Vagina (tissue), 2 donors: ENCODE measurements around the gene MFNG. TPM values are rescaled to one million over a fixed set of nuclear protein-coding genes. Genes with fewer than 3 reads are reported as not detected.

Experiments
- DNase-seq, 2 donors: peaks; one replicate each; pipeline ENCODE4 v3.0.0-alpha.2; 2017; ENCODE audit errors: extremely low spot score in 2 of 2
- H3K27ac ChIP-seq: fragments of 200-600 bp; sonication (generic); one replicate; pipeline ENCODE4 v1.5.1; 2019
- H3K27me3 ChIP-seq: fragments of 200-600 bp; sonication (generic); one replicate; pipeline ENCODE4 v1.5.1; 2019
- H3K36me3 ChIP-seq, 2 donors: fragments of 200-600 bp; sonication (generic); one replicate each; pipeline ENCODE4 v1.5.1; 2017 to 2019
- H3K4me1 ChIP-seq: fragments of 200-600 bp; sonication (generic); one replicate; pipeline ENCODE4 v1.5.1; 2019
- H3K4me3 ChIP-seq, 2 donors: fragments of 200-600 bp; sonication (generic); 1 replicate in 1 of 2; 2 replicates in 1 of 2; pipeline ENCODE4 v1.5.1; 2016 to 2019
- H3K9me3 ChIP-seq: fragments of 200-600 bp; sonication (generic); one replicate; pipeline ENCODE4 v1.5.1; 2019
- POLR2A ChIP-seq, 2 donors: fragments of 450-650 bp; IDR thresholded peaks; one replicate each; pipeline ENCODE4 v1.6.1; 2017; ENCODE audit warnings: antibody characterized with exemption in 2 of 2, mild to moderate bottlenecking in 2 of 2, moderate library complexity in 2 of 2
- POLR2AphosphoS5 ChIP-seq, 2 donors: sonication (generic); formaldehyde crosslinking; IDR thresholded peaks; one replicate each; pipeline ENCODE4 v1.9.0; 2017; ENCODE audit warnings: antibody characterized with exemption in 2 of 2, mild to moderate bottlenecking in 2 of 2, low read depth in 1 of 2; ENCODE audit not compliant: insufficient read depth in 1 of 2
- intact Hi-C: fragments of 100-400 bp; cut with DNase I; formaldehyde crosslinking; loops from one replicate; pipeline ENCODE4 v1.15.1; 2023
- total RNA-seq: library from RNA; depleted of rRNA; stranded (reverse); fragments of >200 nt; gene quantifications from one replicate; pipeline ENCODE4 v1.2.3, GENCODE V29; 2016
- TF ChIP-seq, protein P1 (sequence below), 3 experiments: fragments of 450-650 bp in 2 of 3; fragments of 200-600 bp in 1 of 3; sonication (generic) in 1 of 3; IDR thresholded peaks; one replicate each; pipeline ENCODE4 v1.5.1; 2017 to 2019; ENCODE audit warnings: antibody characterized with exemption in 3 of 3, mild to moderate bottlenecking in 2 of 3, moderate library complexity in 2 of 3

Gene MFNG
- total RNA-seq, 1 donor from 2014 or later, result 15.2 TPM

DNA sequence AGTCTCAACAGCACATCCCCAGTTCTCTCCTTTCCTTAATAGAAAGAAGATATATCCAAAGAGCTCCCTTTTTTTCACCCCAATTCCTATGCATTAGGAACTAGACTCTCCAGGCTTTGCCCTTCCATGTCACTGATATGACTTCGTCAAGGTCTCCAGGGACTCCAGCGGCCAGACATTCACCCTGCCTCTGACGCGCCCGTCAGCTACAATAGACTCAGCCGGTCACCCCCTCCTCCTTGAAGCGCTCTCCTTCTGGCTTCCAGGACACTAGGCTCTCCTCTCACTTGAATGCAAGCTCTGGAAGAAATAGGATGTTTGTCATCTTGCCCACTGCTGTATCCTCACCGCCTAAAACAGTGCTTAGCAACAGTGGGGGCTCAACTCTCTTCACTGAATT, 44.0 kb downstream of the MFNG start:
- Histone ChIP-seq H3K4me1 (no peaks in the 10 kb centered on the region), H3K27me3 (no peaks in the 10 kb centered on the region), H3K36me3 (no peaks in the 10 kb centered on the region), H3K9me3 (no peaks in the 10 kb centered on the region), H3K4me3 (no peak overlapping the region), H3K27ac (no peak overlapping the region)
- DNase-seq, result no peak
- intact Hi-C loops, result no loop called here
- TF ChIP-seq, protein P1, sequence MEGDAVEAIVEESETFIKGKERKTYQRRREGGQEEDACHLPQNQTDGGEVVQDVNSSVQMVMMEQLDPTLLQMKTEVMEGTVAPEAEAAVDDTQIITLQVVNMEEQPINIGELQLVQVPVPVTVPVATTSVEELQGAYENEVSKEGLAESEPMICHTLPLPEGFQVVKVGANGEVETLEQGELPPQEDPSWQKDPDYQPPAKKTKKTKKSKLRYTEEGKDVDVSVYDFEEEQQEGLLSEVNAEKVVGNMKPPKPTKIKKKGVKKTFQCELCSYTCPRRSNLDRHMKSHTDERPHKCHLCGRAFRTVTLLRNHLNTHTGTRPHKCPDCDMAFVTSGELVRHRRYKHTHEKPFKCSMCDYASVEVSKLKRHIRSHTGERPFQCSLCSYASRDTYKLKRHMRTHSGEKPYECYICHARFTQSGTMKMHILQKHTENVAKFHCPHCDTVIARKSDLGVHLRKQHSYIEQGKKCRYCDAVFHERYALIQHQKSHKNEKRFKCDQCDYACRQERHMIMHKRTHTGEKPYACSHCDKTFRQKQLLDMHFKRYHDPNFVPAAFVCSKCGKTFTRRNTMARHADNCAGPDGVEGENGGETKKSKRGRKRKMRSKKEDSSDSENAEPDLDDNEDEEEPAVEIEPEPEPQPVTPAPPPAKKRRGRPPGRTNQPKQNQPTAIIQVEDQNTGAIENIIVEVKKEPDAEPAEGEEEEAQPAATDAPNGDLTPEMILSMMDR (IDR thresholded peaks at IDR 0.05), result no peak
- TF ChIP-seq POLR2AphosphoS5 (IDR thresholded peaks at IDR 0.05; ENCODE audit: insufficient read depth in 1 of 2, low read depth in 1 of 2), result no peak
- no peak for TF ChIP-seq POLR2A (IDR thresholded peaks at IDR 0.05)

- intact Hi-C loops, result no loop called here
- no peaks in the 10 kb centered on the region for H3K27me3 ChIP-seq
Measured at GRCh38 chr22:37440875-37441274, 45.3 kb downstream of the MFNG start.

GRCh38 chr22:37439347-37439746, 46.8 kb downstream of the MFNG start:
- Histone ChIP-seq H3K36me3 (no peaks in the 10 kb centered on the region), H3K4me1 (no peaks in the 10 kb centered on the region), H3K9me3 (no peaks in the 10 kb centered on the region), H3K27me3 (no peaks in the 10 kb centered on the region), H3K4me3 (no peak overlapping the region), H3K27ac (no peak overlapping the region)
- no peak for DNase-seq
- TF ChIP-seq POLR2A (IDR thresholded peaks at IDR 0.05), result no peak
- no peak for TF ChIP-seq POLR2AphosphoS5 (IDR thresholded peaks at IDR 0.05; ENCODE audit: insufficient read depth in 1 of 2, low read depth in 1 of 2)
- TF ChIP-seq, protein P1 (IDR thresholded peaks at IDR 0.05), result no peak
- intact Hi-C loops, result no loop called here

More at GRCh38 chr22:37440875-37441274, 45.3 kb downstream of the MFNG start:
- TF ChIP-seq POLR2A (IDR thresholded peaks at IDR 0.05) (no peak), POLR2AphosphoS5 (IDR thresholded peaks at IDR 0.05; ENCODE audit: insufficient read depth in 1 of 2, low read depth in 1 of 2) (no peak)
- TF ChIP-seq, protein P1 (IDR thresholded peaks at IDR 0.05), result no peak
- Histone ChIP-seq H3K9me3 (no peaks in the 10 kb centered on the region), H3K36me3 (no peaks in the 10 kb centered on the region), H3K4me1 (no peaks in the 10 kb centered on the region), H3K4me3 (no peak overlapping the region), H3K27ac (no peak overlapping the region)
- no peak for DNase-seq

GRCh38 chr22:37435970-37436603, 50.1 kb downstream of the MFNG start:
- H3K36me3 ChIP-seq, result no peaks in the 10 kb centered on the region
- H3K9me3 ChIP-seq, result no peaks in the 10 kb centered on the region
- TF ChIP-seq POLR2AphosphoS5 (IDR thresholded peaks at IDR 0.05; ENCODE audit: insufficient read depth in 1 of 2, low read depth in 1 of 2) (no peak), POLR2A (IDR thresholded peaks at IDR 0.05) (no peak)
- TF ChIP-seq, protein P1 (IDR thresholded peaks at IDR 0.05), result no peak
- DNase-seq, result no peak
- no peaks in the 10 kb centered on the region for H3K4me1 ChIP-seq
- intact Hi-C loops, result no loop called here
- H3K27me3 ChIP-seq, result no peaks in the 10 kb centered on the region
- no peak overlapping the region for H3K27ac ChIP-seq
- H3K4me3 ChIP-seq, result no peak overlapping the region

DNA sequence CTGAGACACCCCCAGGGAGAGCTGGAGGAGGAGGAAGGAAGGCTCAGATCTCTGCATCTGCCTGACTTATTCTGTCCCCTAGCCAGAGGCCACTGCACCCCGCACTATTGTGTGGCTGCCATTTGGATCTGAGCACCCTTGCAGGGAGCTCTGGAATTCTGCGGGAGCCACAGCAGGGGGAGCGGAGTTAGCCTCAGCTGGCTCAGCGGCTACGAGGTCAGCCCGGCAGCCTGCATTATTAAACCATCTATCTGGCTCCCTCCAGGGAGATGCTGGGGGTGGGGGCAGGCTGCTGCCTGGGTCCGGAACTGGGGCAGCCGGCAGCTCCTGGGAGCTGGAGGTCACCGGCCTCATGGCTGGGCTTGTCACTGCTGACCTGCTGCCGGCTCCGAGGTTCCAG, 52.4 kb downstream of the MFNG start:
- H3K4me3 ChIP-seq, result no peak overlapping the region
- intact Hi-C loops, result no loop called here
- no peak for DNase-seq
- H3K27ac ChIP-seq, result no peak overlapping the region
- no peaks in the 10 kb centered on the region for H3K9me3 ChIP-seq
- H3K4me1 ChIP-seq, result no peaks in the 10 kb centered on the region
- TF ChIP-seq POLR2A (IDR thresholded peaks at IDR 0.05) (no peak), POLR2AphosphoS5 (IDR thresholded peaks at IDR 0.05; ENCODE audit: insufficient read depth in 1 of 2, low read depth in 1 of 2) (no peak)
- TF ChIP-seq, protein P1 (IDR thresholded peaks at IDR 0.05), result no peak
- H3K27me3 ChIP-seq, result peaks cover 4% of the 10 kb centered on the region
- no peaks in the 10 kb centered on the region for H3K36me3 ChIP-seq
